RWPE1 (cell line): ENCODE data around the gene KRTAP16-1.

Experiments
- CTCF ChIA-PET: fragments of 350-600 bp; sonication (Branson Sonifier 250); formaldehyde crosslinking; extraction: SDS; loops from one replicate; lab custom pipeline; 2021; lab: Yijun Ruan, JAX
- POLR2A ChIA-PET: fragments of 400-600 bp; formaldehyde crosslinking; extraction: SDS; loops from one replicate; lab custom pipeline; 2020; ENCODE audit warnings: antibody characterized with exemption; ENCODE audit not compliant: low non-redundant PET; lab: Yijun Ruan, JAX
- DNase-seq: peaks from one replicate; pipeline ENCODE4 v3.0.0; 2012; ENCODE audit warnings: low spot score
- H3K27ac ChIP-seq: fragments of 450-650 bp; 2 replicates; pipeline ENCODE4 v1.5.1; 2017
- TF ChIP-seq, protein P1 (sequence below): fragments of 450-650 bp; conservative IDR thresholded peaks from 2 replicates; pipeline ENCODE4 v1.5.1; 2017; ENCODE audit warnings: low read depth, mild to moderate bottlenecking

The KRTAP16-1 gene

DNA sequence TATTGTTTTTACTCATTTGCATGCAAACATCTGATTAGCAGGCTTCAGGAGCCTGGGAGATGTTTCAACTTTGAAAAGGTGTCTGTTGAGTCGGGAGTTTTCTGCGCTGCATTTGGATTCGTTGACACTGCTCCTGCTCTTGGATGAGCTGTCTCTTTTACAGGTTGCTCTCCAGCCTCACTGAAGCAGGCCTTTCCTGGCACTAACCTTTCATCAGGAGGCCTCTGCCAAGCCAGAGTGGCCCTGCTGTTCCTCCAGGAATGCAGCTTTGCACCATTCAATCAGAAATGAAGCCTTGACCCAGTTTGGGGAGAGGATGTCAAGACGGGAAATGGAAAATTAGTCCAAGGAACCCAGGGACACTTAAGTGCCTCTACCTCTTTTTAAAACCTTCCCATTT is 6.1 kb downstream of the KRTAP16-1 start:
- TF ChIP-seq, protein P1, sequence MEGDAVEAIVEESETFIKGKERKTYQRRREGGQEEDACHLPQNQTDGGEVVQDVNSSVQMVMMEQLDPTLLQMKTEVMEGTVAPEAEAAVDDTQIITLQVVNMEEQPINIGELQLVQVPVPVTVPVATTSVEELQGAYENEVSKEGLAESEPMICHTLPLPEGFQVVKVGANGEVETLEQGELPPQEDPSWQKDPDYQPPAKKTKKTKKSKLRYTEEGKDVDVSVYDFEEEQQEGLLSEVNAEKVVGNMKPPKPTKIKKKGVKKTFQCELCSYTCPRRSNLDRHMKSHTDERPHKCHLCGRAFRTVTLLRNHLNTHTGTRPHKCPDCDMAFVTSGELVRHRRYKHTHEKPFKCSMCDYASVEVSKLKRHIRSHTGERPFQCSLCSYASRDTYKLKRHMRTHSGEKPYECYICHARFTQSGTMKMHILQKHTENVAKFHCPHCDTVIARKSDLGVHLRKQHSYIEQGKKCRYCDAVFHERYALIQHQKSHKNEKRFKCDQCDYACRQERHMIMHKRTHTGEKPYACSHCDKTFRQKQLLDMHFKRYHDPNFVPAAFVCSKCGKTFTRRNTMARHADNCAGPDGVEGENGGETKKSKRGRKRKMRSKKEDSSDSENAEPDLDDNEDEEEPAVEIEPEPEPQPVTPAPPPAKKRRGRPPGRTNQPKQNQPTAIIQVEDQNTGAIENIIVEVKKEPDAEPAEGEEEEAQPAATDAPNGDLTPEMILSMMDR: no peak
- DNase-seq: no peak
- ChIA-PET POLR2A (no interaction called here), CTCF (interaction anchor here (0.9 kb wide), 1 partner anchor 761 kb away, joined by 3 read pairs; no protein-coding TSS in a partner anchor)
- no peak overlapping the region for H3K27ac ChIP-seq

DNA sequence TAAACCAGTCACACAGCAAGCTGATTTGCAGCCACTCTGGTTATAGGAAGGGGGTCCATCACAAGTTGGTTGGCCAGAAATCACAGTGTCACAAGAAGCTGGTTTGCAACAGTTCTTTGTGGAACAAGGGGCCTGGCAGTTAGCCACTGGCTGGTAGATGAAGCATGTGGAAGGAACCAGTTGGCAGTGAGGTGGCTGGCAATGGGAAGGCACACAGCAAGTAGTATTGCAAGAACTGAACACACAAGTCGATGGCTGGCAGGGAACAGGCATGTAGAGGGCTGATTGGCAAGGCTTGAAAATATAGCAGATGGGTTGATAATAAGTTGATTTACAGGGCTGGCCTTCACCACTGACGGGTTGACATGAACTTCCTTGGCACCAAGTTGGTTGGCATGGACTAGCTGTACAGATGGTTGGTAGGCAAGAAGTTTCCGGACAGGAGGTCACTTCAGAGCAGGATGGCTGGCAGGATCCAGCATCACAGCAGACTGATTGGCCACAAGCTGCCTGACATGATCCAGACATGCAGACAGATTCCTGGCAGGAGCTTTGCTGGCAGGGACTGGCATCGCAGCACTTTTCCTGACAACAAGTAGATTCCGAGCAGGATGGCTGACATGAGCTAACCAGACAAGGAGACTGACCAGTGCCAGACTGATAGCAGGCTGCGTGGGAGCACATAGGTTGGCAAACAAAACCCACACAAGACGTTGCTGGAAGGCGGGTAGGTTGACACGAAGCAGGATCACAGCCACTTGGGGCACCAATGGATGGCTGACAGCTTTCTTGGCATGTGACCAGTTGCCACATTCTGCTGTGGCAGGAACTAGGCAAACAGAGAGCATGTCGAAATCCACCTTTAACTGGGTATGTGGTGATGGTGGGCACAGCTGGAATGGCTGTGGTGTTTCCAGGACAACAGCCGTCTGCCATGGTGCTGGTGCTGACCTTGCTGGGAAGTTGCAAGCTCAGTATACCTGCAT is 6.9 kb downstream of the KRTAP16-1 start, which contains the start of gene KRTAP29-1:
TSS of gene KRTAP29-1 (minus strand) at position 936 of the 986 bp plus-strand sequence. CDS start at position 936, 0 bp downstream.
- ChIA-PET CTCF (interaction anchor here (0.9 to 1.0 kb wide), 2 partner anchors 20 to 760 kb away, joined by 3 to 4 read pairs; no protein-coding TSS in a partner anchor), POLR2A (no interaction called here)
- H3K27ac ChIP-seq: peak within 1 kb of the TSS; percentile 71
- no peak for DNase-seq
- TF ChIP-seq, protein P1: no peak

DNA sequence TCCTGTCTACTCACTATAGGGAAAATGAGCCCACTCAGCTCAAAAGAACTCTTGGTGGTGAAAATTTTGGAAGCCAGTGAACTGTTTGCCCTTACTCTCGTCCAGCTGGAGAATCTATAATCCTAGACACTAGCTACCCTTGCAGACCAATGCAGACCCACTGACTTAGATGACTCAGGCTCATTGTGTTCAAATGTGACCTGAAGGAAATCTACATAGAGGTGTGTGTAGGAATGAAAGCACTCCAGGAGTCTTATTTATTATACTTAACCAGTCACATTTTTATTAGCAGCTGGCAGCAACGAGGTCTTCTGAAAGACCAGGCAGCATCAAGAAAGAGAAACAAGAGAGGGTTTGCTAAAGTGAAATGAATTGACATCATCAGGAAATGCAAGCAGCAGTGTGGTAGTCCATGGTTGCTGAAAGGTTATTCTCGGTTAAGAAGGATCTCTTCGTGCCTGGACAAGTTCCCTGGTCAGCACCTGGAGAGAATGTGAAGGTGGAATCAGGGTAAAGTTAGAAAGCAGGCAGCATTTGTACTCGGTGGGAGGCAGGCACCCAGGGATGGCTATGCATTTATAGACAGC is 7.8 kb downstream of the KRTAP16-1 start:
- DNase-seq: peak; percentile 62
- TF ChIP-seq, protein P1: no peak
- H3K27ac ChIP-seq: peak overlapping the region; percentile 71
- CTCF ChIA-PET: interaction anchor here (0.7 to 1.0 kb wide), 2 partner anchors 21 to 23 kb away, joined by 4 to 5 read pairs; no protein-coding TSS in a partner anchor
- POLR2A ChIA-PET: no interaction called here

DNA sequence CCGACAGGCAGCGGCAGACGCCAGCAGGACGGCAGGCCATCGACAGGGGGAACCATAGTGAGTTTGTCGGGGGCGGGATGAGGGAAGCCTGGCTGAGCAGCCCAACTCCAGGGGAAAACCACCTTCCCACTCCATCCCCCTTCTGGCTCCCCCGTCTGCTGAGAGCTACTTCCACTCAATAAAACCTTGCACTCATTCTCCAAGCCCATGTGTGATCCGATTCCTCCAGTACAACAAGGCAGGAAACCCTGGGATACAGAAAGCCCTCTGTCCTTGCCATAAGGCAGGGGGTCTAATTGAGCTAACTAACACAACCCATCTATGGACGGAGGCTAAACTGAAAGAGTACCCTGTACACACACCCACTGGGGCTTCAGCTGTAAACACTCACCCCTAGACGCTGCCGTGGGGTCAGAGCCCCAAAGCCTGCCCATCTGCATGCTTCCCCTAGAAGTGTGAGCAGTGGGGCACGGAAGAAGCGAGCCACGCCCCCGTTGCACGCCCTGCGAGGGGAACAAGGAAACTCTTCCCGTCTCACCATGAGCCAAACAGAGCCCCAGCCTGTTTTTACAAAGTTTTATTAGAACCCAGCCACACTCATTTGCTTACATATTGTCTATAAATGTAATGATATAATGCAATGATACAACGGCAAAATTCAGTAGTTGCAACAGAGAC is 10.5 kb downstream of the KRTAP16-1 start:
- TF ChIP-seq, protein P1: no peak
- CTCF ChIA-PET: no interaction called here
- POLR2A ChIA-PET: no interaction called here

DNA sequence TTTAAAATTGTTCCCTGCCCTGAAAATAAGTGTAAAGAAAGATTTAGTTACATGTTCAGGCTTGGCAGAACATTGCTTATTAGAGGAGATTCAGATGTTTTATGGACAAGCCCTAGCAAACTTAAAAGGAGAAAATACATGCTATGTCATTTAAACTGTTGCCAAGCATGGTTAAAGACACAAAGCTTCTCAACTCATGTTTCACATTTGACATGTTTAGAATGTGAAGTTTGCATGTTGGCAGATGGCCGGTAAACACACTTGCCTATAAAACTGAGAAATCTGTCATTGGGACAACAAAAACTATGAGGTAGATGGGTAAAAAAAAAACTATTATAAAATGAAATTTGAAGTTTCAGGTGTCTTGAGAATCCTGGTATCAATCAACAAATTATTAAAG is 12.3 kb downstream of the KRTAP16-1 start:
- DNase-seq: no peak
- TF ChIP-seq, protein P1: no peak
- ChIA-PET CTCF (no interaction called here), POLR2A (no interaction called here)
- no peak overlapping the region for H3K27ac ChIP-seq

More for the DNA sequence above, 10.5 kb downstream of the KRTAP16-1 start:
- H3K27ac ChIP-seq: no peak overlapping the region
- DNase-seq: no peak

DNA sequence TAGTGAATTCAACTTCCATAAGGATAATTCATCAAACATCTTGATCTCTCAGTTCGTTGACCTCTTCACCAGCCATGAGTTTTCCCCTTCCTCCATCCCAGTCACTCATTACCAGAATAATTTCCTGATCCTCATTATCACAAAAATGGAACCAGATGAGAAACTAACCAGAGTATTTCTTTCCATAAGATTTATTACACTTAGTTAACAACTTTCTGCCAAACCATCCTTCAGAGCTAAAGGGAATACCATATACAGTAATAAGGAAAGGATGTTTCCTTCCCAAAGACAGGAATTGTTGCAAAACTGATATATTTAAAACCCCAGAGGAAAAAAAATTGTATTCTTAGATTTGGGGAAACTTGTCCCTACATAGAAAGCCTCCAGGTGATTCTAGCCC is 15.1 kb downstream of the KRTAP16-1 start:
- TF ChIP-seq, protein P1: no peak
- no peak for DNase-seq
- no peak overlapping the region for H3K27ac ChIP-seq
- POLR2A ChIA-PET: no interaction called here
- CTCF ChIA-PET: no interaction called here
